HG03457 (cell line): Measurements from ENCODE around the gene CTSF.
"Not testable (repeated sequence)": the region's sequence is repeated elsewhere in the genome, so short reads cannot be mapped to it uniquely, and the experiment has no call there.

Experiments used
- ATAC-seq: cut with Tn5 transposase; IDR thresholded peaks from one replicate; pipeline ENCODE4 v1.9.1; 2021; ENCODE audit warnings: moderate number of reproducible peaks; ENCODE audit not compliant: unreplicated experiment

Gene CTSF

DNA sequence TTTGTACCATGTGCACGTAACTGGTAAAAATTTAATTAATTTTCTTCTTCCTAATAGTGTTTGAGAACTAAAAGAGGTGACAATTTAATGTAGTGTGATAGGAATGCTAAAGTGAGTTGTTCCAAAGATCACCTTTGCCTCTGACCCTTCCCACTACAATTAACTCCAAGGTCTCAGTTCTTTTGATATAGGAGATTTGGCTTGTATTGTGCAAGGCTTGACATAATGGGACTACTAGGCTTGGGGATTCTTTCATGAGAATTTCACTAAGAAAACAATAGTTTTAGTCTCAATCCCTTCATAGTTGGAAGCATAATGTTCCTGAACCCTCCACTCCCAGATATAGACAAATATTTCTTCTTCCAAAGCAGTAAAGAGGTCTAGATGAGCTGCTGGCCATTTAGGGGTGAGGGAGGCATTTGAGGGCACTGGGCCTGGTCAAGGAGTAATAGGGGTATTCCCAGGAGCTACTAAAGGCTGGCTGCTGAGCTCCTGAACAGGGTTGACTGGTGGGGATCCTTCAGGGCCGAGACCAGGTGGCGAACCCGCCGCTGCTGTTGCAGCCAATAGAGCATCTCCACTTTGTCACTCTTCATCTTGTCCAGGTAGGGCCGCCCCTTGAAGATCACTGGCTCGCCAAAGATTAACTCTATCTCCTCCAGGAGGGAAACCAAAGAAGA is 21.7 kb upstream of the CTSF start:
- ATAC-seq: no peak

- not testable (repeated sequence) for ATAC-seq
These were observed 20.9 kb upstream of the CTSF start for GRCh38 chr11:66589315-66589714.

DNA sequence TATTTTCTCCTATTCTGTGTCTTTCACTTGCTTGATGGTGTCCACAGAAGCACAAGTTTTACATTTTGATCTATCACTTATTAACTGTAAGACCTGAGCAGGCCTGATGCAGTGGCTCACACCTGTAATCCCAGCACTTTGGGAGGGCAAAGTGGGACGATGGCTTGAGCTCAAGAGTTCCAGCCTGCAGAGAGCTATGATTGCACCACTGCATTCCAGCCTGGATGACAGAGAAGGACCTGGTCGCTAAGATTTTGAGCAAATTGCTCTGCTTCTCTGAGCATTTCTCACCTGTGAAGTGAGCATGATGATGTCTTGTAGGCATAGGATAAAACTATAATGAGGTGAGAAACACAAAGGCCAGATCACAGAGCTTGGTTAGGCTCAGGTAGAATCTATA is 17.7 kb upstream of the CTSF start:
- no peak for ATAC-seq

- ATAC-seq: not testable (repeated sequence)
These were observed 17.0 kb upstream of the CTSF start for GRCh38 chr11:66585447-66585846.

DNA sequence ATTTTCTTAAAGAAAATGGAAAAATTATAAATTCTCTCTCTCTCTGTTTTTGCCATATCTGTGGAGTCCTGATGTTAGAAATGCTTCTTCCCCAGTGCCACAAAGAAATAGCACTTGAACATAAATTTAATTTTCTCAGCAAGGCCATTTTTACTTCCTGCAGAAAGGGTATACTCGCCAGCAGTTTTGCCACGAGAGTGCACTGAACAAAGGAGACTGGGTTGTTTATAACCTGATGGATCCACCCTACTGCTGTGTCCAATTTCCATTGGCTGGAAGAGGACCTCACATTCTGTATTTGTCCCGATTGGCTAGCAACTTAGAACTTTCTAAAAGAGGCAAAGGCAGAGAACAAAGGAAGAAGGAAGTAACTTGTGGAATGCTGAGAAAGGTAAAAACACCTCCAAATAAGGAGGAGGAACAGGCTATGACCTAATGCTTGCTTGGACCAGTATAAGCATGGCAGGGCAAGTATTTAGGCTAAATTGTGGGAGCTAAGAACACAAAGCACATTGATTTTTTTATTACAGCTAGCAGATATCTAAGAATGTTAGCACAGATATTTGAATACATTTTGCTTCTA is 14.2 kb upstream of the CTSF start:
- not testable (repeated sequence) for ATAC-seq

DNA sequence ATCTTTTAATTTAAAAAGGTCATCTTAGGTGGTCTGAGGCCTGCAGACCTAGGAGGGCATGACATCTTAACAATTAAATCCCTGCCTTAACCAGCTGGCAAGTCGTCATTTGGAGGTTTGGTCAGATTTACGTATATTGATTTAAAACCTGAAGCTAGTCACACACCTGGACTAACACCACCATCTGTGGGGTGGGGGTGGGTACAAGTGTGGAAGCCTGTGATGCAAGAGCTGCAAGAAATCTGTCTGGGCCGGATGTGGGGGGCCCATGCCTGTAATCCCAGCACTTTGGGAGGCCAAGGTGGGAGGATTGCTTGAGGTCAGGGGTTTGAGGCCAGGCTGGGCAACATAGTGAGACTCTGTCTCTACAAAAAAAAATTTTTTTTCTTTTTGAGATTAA is 12.9 kb upstream of the CTSF start:
- no peak for ATAC-seq

- no peak for ATAC-seq
These were observed 12.4 kb upstream of the CTSF start for GRCh38 chr11:66580803-66581202.

DNA sequence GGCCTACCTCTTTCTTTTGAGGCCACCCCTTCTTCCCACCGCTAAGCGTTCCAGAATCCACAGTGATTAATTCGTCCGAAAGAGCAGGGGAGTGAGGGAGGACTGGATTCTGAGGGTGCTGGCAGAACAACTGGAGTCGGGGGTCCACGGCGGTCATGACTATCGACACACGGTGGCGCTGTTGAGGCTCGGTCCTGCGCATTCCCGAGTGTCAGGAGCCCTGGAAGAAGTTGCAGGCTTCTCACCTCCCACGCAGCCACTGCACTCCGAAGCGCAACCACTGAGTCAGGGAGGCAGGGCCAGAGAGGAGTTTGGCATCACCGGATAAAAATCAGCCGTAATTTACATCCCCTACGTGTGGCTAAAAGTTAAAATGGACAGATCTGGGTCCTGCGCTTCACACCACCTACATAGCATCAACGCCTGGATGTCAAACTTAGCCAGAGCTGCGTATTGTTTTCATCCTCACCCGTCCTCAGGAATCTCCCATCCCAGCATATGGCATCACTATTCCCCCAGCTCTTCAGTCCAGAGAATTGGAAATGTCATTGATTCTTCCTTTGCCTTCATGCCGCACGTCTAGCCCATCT is 10.7 kb upstream of the CTSF start:
- ATAC-seq: no peak

DNA sequence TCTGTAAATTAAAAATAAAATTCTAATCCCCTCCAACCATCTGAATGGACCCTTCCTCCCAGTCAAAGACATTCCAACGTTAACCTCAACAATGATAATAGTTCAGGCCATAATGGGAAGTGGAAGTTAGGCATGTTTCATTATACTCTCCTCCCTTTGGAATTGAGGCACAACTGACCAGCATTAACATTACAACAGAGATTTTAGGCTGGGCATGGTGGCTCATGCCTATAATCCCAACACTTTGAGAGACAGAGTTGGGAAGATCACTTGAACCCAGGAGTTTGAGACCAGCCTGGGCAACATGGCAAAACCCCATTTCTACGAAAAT is 2.4 kb upstream of the CTSF start:
- ATAC-seq: no peak

GRCh38 chr11:66570079-66570849 is 1.9 kb upstream of the CTSF start:
- ATAC-seq: no peak

- ATAC-seq: no peak
These were observed 670 bp upstream of the CTSF start for GRCh38 chr11:66569076-66569475.

DNA sequence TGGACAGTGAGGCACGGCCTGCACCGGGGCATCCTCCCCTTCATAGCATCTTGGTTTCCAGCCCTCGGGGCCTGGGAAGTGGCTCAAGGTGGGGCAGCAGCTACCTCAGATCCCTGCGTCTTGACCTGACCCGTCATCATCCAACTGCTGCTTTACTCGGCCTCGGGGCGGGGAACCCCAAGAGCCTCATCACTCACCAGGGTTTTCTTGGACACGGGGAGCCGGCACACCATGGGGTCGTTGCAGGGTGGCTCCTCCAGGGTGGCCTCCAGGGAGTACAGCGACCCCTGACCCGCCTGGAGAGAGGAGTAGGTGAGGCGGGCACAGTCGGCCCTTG is 651 bp downstream of the CTSF start:
- ATAC-seq: no peak

DNA sequence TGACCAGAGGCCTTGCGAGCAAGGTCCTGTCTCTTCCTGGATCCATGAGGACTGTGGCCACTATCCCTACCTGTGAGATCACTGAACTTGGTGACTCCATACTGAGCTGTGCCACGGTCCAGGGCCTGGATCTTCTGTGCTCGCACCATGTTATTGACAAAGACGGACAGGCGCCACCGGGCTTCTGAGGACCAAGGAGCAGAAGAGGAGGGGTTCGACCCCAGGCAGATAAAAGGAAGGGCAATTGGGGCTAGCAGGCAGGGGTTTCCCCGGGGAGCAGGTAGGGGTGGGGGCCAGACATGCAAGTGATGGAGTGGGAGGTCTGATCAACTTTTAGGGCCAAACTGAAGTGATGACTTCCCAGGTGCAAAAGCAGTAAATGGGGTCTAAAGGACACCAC is 2.2 kb downstream of the CTSF start:
- no peak for ATAC-seq

DNA sequence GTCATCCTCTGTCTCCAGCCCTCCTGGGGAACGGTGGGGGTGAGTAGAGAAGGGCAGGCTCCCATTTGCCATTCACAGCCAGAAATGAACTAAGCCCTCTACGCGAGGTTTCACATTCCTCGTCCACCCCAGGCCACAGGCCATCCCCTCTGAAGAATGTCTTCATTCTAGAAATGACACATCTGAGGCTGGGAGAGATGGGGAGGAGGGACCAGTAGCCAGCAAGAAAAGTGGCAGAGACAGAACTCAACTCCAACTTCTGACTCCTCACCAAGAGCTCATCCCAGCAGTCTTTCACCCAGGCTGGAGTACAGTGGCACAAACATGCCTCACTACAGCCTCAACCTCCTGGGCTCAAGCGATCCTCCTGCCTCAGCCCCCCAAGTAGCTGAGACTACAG is 3.4 kb downstream of the CTSF start:
- ATAC-seq: no peak

GRCh38 chr11:66564538-66564937 is 3.9 kb downstream of the CTSF start:
- no peak for ATAC-seq

GRCh38 chr11:66563832-66564231 is 4.6 kb downstream of the CTSF start:
- no peak for ATAC-seq

- ATAC-seq: no peak
These were observed 5.4 kb downstream of the CTSF start for GRCh38 chr11:66562907-66563583.

DNA sequence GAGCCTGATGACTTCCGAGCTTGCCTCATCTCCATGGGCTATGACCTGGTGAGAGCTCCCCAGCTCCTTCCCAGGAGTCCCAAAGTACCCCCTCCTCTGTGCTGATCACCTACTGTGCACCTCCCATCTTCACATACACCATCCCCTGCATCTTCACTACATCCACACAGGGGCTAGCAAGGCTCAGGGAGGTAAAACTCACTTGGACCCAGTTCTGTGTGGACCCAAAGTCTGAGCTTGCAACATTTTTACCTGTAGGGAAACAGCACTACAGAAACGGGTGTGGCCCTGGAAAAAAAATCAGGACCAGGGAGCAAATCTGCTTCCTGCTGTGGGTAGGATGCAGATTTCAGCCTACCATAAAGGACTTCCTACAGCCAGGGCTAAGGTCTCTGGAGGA is 6.1 kb downstream of the CTSF start:
- no peak for ATAC-seq

GRCh38 chr11:66561975-66562248 is 6.5 kb downstream of the CTSF start:
- no peak for ATAC-seq

GRCh38 chr11:66561178-66561974 is 7.0 kb downstream of the CTSF start:
- ATAC-seq: no peak
